ENCODE data around the gene SGMS1. TPM values are rescaled to one million over a fixed set of nuclear protein-coding genes. Genes with fewer than 3 reads are reported as not detected.

The SGMS1 gene
- total and polyA plus RNA-seq, 7 donors, result 3.5 to 81.3 (median 55.7) TPM

DNA sequence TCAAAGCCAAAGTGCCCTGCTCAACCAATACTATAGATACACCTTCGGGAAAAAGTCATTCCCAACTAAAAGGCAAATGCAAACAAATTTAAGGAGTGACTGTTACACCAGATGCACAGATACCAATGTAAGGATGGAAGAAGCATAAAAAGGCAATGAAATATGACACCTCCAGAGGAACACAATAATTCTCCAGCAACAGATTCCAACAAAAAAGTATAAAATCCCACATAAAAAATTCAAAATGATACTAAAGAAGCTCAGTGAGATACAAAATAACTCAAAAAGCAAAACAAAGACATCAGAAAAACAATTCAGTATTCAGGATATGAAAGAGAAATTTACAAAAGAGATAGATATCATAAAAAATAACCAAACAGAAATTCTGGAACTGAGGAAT lies 328.4 kb downstream of the SGMS1 start:
- Histone ChIP-seq H3K9me3 (peaks cover 0 to 2% (median 0%) of the 10 kb centered on the region in 4 donors), H3K4me3 (no peak overlapping the region), H3K36me3 (no peaks in the 10 kb centered on the region), H3K4me1 (no peaks in the 10 kb centered on the region), H3K27me3 (no peaks in the 10 kb centered on the region), H3K27ac (no peak overlapping the region)
- TF ChIP-seq EP300 (IDR thresholded peaks at IDR 0.05) (no peak), POLR2AphosphoS5 (IDR thresholded peaks at IDR 0.05) (no peak), POLR2A (IDR thresholded peaks at IDR 0.05) (no peak)
- TF ChIP-seq, protein P1, sequence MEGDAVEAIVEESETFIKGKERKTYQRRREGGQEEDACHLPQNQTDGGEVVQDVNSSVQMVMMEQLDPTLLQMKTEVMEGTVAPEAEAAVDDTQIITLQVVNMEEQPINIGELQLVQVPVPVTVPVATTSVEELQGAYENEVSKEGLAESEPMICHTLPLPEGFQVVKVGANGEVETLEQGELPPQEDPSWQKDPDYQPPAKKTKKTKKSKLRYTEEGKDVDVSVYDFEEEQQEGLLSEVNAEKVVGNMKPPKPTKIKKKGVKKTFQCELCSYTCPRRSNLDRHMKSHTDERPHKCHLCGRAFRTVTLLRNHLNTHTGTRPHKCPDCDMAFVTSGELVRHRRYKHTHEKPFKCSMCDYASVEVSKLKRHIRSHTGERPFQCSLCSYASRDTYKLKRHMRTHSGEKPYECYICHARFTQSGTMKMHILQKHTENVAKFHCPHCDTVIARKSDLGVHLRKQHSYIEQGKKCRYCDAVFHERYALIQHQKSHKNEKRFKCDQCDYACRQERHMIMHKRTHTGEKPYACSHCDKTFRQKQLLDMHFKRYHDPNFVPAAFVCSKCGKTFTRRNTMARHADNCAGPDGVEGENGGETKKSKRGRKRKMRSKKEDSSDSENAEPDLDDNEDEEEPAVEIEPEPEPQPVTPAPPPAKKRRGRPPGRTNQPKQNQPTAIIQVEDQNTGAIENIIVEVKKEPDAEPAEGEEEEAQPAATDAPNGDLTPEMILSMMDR (IDR thresholded peaks at IDR 0.05), result no peak
- 53 to 75% methylated on average over 1 of the region's 1 CpG for WGBS, 2 donors
- no peak for DNase-seq
- intact Hi-C loops (cut with DNase I), result no loop called here

DNA sequence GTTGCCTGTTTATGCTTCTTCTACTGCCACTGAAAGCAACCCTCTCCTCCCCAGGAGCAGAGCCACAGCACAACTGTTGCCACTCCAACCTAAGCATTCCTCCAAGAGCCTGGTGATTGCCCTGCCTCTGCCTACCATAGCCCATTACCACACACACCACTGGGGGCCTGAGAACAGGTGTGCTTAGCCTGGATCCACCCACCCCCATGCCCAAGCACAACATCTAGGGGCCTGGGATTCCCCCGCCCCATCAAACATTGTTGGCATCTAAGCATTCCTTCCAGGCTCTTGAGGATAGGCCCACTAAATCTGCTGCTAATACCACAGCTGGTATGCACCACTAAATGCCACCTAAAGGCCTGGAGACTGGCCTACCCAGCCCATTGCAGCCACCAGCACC lies 329.2 kb downstream of the SGMS1 start:
- H3K4me3 ChIP-seq, result no peak overlapping the region
- 99 to 100% methylated on average over 1 of the region's 1 CpG for WGBS, 2 donors
- no peaks in the 10 kb centered on the region for H3K4me1 ChIP-seq
- no peak for DNase-seq
- intact Hi-C loops (cut with DNase I), result no loop called here
- TF ChIP-seq POLR2AphosphoS5 (IDR thresholded peaks at IDR 0.05) (no peak), EP300 (IDR thresholded peaks at IDR 0.05) (no peak), POLR2A (IDR thresholded peaks at IDR 0.05) (no peak)
- TF ChIP-seq, protein P1 (IDR thresholded peaks at IDR 0.05), result no peak
- H3K27me3 ChIP-seq, result no peaks in the 10 kb centered on the region
- no peak overlapping the region for H3K27ac ChIP-seq
- H3K9me3 ChIP-seq, result peaks cover 0 to 2% (median 0%) of the 10 kb centered on the region in 4 donors
- no peaks in the 10 kb centered on the region for H3K36me3 ChIP-seq

DNA sequence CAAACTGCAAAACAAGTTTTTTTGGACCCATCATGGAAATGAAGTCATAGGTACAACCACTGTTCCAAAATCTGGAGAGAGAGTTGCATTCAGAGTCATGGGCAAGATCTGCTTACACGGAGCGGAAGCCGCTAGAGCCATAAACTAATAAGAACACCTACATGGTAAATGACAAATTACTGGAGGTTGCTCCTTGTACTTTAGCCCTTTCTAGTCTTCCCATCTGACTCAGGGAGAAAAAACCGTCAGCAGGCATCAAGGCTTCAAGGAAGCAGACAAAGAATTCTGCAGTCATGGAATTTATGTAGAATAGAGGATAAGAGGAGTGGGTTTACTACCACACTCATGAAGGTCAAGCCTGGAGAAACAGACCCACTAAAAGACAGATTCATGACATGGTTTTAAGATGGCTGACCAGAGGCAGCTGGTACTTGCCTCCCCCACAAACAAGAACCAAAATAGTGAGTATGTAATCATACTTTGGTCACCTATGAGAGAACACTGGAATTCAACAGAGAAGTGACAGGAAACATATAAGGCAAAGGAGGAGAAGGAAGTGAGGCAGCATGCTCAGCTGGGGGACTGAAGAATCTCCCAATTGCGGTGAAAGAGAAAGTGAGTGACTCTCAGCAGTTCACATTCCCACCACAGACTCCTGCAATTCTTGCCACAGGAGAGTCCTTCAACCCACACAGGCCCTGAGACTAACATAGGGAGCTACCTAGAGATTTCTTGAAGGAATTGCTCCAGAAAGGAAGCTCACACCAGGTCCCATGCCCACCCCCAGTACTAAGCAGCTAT lies 330.0 kb downstream of the SGMS1 start:
- Histone ChIP-seq H3K27ac (no peak overlapping the region), H3K27me3 (no peaks in the 10 kb centered on the region), H3K9me3 (peaks cover 0 to 2% (median 0%) of the 10 kb centered on the region in 4 donors), H3K4me1 (no peaks in the 10 kb centered on the region), H3K36me3 (no peaks in the 10 kb centered on the region), H3K4me3 (no peak overlapping the region)
- no peak for DNase-seq
- TF ChIP-seq POLR2AphosphoS5 (IDR thresholded peaks at IDR 0.05) (no peak), POLR2A (IDR thresholded peaks at IDR 0.05) (no peak), EP300 (IDR thresholded peaks at IDR 0.05) (no peak)
- TF ChIP-seq, protein P1 (IDR thresholded peaks at IDR 0.05), result no peak
- 31 to 70% methylated on average over 5 of the region's 5 CpGs for WGBS, 2 donors
- intact Hi-C loops (cut with DNase I), result no loop called here

DNA sequence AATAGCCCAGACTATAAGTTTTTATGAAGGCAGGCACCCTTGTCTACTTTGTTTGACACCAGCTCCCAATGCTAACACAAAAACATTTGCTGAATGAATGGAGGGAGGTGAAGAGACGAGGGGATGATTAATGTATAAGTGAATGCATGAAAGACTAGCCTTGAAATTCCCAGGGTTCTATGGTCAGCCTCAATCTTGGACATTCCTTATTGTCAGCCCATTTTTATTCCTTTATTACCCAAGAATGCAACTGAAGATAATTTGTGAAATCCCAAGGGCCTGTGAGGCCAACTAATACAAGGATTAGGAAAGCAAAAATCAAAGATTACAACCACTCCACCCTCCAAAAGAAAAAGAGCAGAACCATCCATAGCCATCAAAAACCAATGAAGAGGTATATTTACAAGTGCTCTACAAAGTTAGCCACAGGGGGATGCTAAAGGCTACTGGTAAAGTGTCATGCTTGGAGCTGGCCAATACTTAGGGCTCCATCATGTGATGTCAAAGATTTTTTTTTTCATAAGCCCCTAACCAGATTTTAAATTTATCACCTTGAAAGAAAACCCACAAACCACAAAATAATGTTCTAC lies 332.4 kb downstream of the SGMS1 start:
- no peaks in the 10 kb centered on the region for H3K4me1 ChIP-seq
- TF ChIP-seq POLR2A (IDR thresholded peaks at IDR 0.05) (no peak), POLR2AphosphoS5 (IDR thresholded peaks at IDR 0.05) (no peak), EP300 (IDR thresholded peaks at IDR 0.05) (no peak)
- TF ChIP-seq, protein P1 (IDR thresholded peaks at IDR 0.05), result peak in 2 of 4 experiments; percentile 9 to 35
- no peak for DNase-seq
- no peak overlapping the region for H3K27ac ChIP-seq
- H3K36me3 ChIP-seq, result no peaks in the 10 kb centered on the region
- intact Hi-C loops (cut with DNase I), result no loop called here
- no peaks in the 10 kb centered on the region for H3K27me3 ChIP-seq
- WGBS, 2 donors, result 79 to 86% methylated on average over 1 of the region's 1 CpG
- H3K9me3 ChIP-seq, result no peaks in the 10 kb centered on the region
- no peak overlapping the region for H3K4me3 ChIP-seq
